H1 (cell line): ENCODE data around the gene CEP170. TPM values are rescaled to one million over a fixed set of nuclear protein-coding genes. Genes with fewer than 3 reads are reported as not detected.

Source experiments
- CTCF ChIA-PET: fragments of 300-600 bp; sonication (Branson Sonifier 250); formaldehyde crosslinking; loops from one replicate; lab custom pipeline; 2021; ENCODE audit not compliant: partially characterized antibody; lab: Charles Lee
- POLR2A ChIA-PET: fragments of 300-600 bp; sonication (Branson Sonifier 250); formaldehyde crosslinking; loops from one replicate; lab custom pipeline; 2021; ENCODE audit warnings: inconsistent platforms; ENCODE audit not compliant: partially characterized antibody; lab: Charles Lee
- DNase-seq, 2 experiments: peaks; one replicate each; pipeline versions ENCODE4 v3.0.0 to v3.0.0-alpha.2; 2010 to 2022; ENCODE audit warnings: low spot score in 2 of 2, low read depth in 1 of 2, mixed read lengths in 1 of 2
- FAIRE-seq: peaks from 2 replicates; lab custom pipeline; 2011; peaks lifted over from hg19 to GRCh38; lab: Jason Lieb, UNC
- H2AFZ ChIP-seq: 2 replicates; pipeline ENCODE4 v1.8.1; 2012; ENCODE audit warnings: low read length, inconsistent platforms
- H2AK5ac ChIP-seq: 2 replicates; pipeline ENCODE4 v1.6.1; 2013; ENCODE audit warnings: low read depth, low read length
- H2BK120ac ChIP-seq: replicated peaks from 2 replicates; pipeline ENCODE3; 2013; ENCODE audit warnings: low read depth, low read length, inconsistent platforms
- H2BK12ac ChIP-seq: 2 replicates; pipeline ENCODE4 v1.6.1; 2013; ENCODE audit warnings: low read depth, low read length
- H2BK15ac ChIP-seq: 2 replicates; pipeline ENCODE4 v1.6.1; 2013; ENCODE audit warnings: low read length
- H2BK20ac ChIP-seq: 2 replicates; pipeline ENCODE4 v1.6.1; 2013; ENCODE audit warnings: low read length
- H2BK5ac ChIP-seq: 2 replicates; pipeline ENCODE4 v1.6.1; 2013; ENCODE audit warnings: low read depth, low read length
- H3K14ac ChIP-seq: 2 replicates; pipeline ENCODE4 v1.6.1; 2013; ENCODE audit warnings: inconsistent platforms; ENCODE audit not compliant: insufficient read length
- H3K18ac ChIP-seq: 2 replicates; pipeline ENCODE4 v1.6.1; 2013; ENCODE audit warnings: low read length; ENCODE audit errors: extremely low read depth
- H3K23ac ChIP-seq: 2 replicates; pipeline ENCODE4 v1.6.1; 2013; ENCODE audit warnings: inconsistent platforms; ENCODE audit not compliant: insufficient read length
- H3K23me2 ChIP-seq: 2 replicates; pipeline ENCODE4 v1.6.1; 2013; ENCODE audit warnings: low read depth, low read length
- H3K27ac ChIP-seq: 2 replicates; pipeline ENCODE4 v1.6.1; 2011; ENCODE audit warnings: low read depth, low read length, inconsistent platforms
- H3K27me3 ChIP-seq, 4 experiments: replicated peaks in 1 of 4; 1 replicate in 1 of 4; 2 replicates in 3 of 4; pipeline versions ENCODE4 v1.6.1 to v1.8.1; 2011 to 2013; ENCODE audit warnings: low read length in 3 of 4, mild to moderate bottlenecking in 3 of 4, inconsistent platforms in 2 of 4, mixed read lengths in 2 of 4, moderate library complexity in 1 of 4; ENCODE audit not compliant: control insufficient read depth in 3 of 4, insufficient read depth in 3 of 4; ENCODE audit errors: extremely low read depth in 1 of 4
- H3K36me3 ChIP-seq, 4 experiments: 2 replicates each; pipeline versions ENCODE4 v1.6.1 to v1.8.1; 2011 to 2013; ENCODE audit warnings: mild to moderate bottlenecking in 4 of 4, low read length in 3 of 4, moderate library complexity in 2 of 4, control low read depth in 1 of 4, inconsistent platforms in 1 of 4; ENCODE audit not compliant: insufficient read depth in 4 of 4, control insufficient read depth in 2 of 4
- H3K4ac ChIP-seq: replicated peaks from 2 replicates; pipeline ENCODE3; 2013; ENCODE audit warnings: low read length, low read depth, mixed read lengths, inconsistent platforms; ENCODE audit not compliant: insufficient read length
- H3K4me1 ChIP-seq, 4 experiments: replicated peaks in 1 of 4; 1 replicate in 1 of 4; 2 replicates in 3 of 4; pipeline versions ENCODE4 v1.6.1 to v1.8.1; 2011 to 2013; ENCODE audit warnings: low read length in 3 of 4, inconsistent platforms in 2 of 4, mixed read lengths in 1 of 4; ENCODE audit not compliant: insufficient read depth in 4 of 4, control insufficient read depth in 3 of 4
- H3K4me2 ChIP-seq, 2 experiments: 2 replicates each; pipeline versions ENCODE4 v1.6.1 to v1.8.1; 2011 to 2013; ENCODE audit warnings: low read depth in 2 of 2, low read length in 2 of 2, control low read depth in 1 of 2, inconsistent platforms in 1 of 2, mild to moderate bottlenecking in 1 of 2; ENCODE audit not compliant: insufficient read depth in 1 of 2
- H3K4me3 ChIP-seq, 4 experiments: fragments of 200-600, 300-600 bp in 1 of 4; sonication (generic), shearing (Covaris generic), sonication (Bioruptor Twin) in 1 of 4; 2 replicates each; pipeline versions ENCODE4 v1.5.1 to v1.8.1; 2011 to 2016; ENCODE audit warnings: low read length in 4 of 4, low read depth in 3 of 4, control low read depth in 2 of 4, inconsistent platforms in 2 of 4, mild to moderate bottlenecking in 2 of 4, mixed read lengths in 1 of 4, moderate library complexity in 1 of 4; ENCODE audit not compliant: insufficient read depth in 2 of 4; ENCODE audit errors: extremely low read depth in 1 of 4
- H3K56ac ChIP-seq: replicated peaks from 2 replicates; pipeline ENCODE3; 2013; ENCODE audit warnings: low read depth, mild to moderate bottlenecking, mixed read lengths, low read length, inconsistent platforms; ENCODE audit not compliant: insufficient read length
- H3K79me1 ChIP-seq: 2 replicates; pipeline ENCODE4 v1.6.1; 2013; ENCODE audit warnings: low read depth, low read length, control low read depth
- H3K79me2 ChIP-seq, 2 experiments: 2 replicates each; pipeline versions ENCODE4 v1.6.1 to v1.8.1; 2012 to 2013; ENCODE audit warnings: low read length in 2 of 2, mild to moderate bottlenecking in 2 of 2, inconsistent platforms in 1 of 2; ENCODE audit not compliant: insufficient read depth in 2 of 2, control insufficient read depth in 1 of 2
- H3K9ac ChIP-seq, 4 experiments: replicated peaks in 1 of 4; 1 replicate in 1 of 4; 2 replicates in 3 of 4; pipeline versions ENCODE4 v1.6.1 to v1.8.1; 2011 to 2013; ENCODE audit warnings: low read depth in 3 of 4, low read length in 3 of 4, control low read depth in 2 of 4, mild to moderate bottlenecking in 2 of 4, moderate library complexity in 2 of 4, inconsistent platforms in 1 of 4; ENCODE audit errors: extremely low read depth in 1 of 4
- H3K9me3 ChIP-seq, 2 experiments: 2 replicates each; pipeline versions ENCODE4 v1.6.1 to v1.8.1; 2012 to 2013; ENCODE audit warnings: mild to moderate bottlenecking in 2 of 2, moderate library complexity in 2 of 2, control low read depth in 1 of 2, inconsistent platforms in 1 of 2, low read depth in 1 of 2, low read length in 1 of 2, mixed read lengths in 1 of 2; ENCODE audit not compliant: insufficient read depth in 2 of 2
- H4K20me1 ChIP-seq, 2 experiments: replicated peaks in 1 of 2; 2 replicates each; pipeline versions ENCODE3 to v1.8.1; 2011 to 2013; ENCODE audit warnings: inconsistent platforms in 2 of 2, low read length in 2 of 2, mild to moderate bottlenecking in 1 of 2; ENCODE audit not compliant: insufficient read depth in 2 of 2, control insufficient read depth in 1 of 2
- H4K5ac ChIP-seq: 2 replicates; pipeline ENCODE4 v1.6.1; 2013; ENCODE audit warnings: low read length, low read depth, mixed read lengths, inconsistent platforms; ENCODE audit not compliant: insufficient read length
- H4K8ac ChIP-seq: 2 replicates; pipeline ENCODE4 v1.8.0; 2013; ENCODE audit warnings: mild to moderate bottlenecking, moderate library complexity, low read length, inconsistent platforms; ENCODE audit not compliant: insufficient read depth; ENCODE audit errors: extremely low read depth
- H4K91ac ChIP-seq: replicated peaks from 2 replicates; pipeline ENCODE3; 2013; ENCODE audit warnings: low read length, mixed read lengths, inconsistent platforms; ENCODE audit not compliant: insufficient read length
- EP300 ChIP-seq, 2 experiments: IDR thresholded peaks; 1 replicate in 1 of 2; 2 replicates in 1 of 2; pipeline ENCODE4 v1.6.1; 2011 to 2012; ENCODE audit warnings: low read depth in 2 of 2, low read length in 2 of 2, mild to moderate bottlenecking in 2 of 2, borderline replicate concordance in 1 of 2, inconsistent platforms in 1 of 2, moderate library complexity in 1 of 2
- KDM1A ChIP-seq: fragments of 200-600, 300-600 bp; sonication (generic); IDR thresholded peaks from 2 replicates; pipeline ENCODE4 v1.7.1; 2016; ENCODE audit warnings: mild to moderate bottlenecking, low read length, borderline replicate concordance
- KDM5A ChIP-seq: fragments of 200-600 bp; IDR thresholded peaks from 2 replicates; pipeline ENCODE4 v1.7.1; 2012; ENCODE audit warnings: mild to moderate bottlenecking, low read length, inconsistent platforms, mixed read lengths
- NANOG ChIP-seq: IDR thresholded peaks from 2 replicates; pipeline ENCODE4 v1.6.1; 2011; ENCODE audit warnings: low read length, low read depth, mild to moderate bottlenecking, inconsistent platforms; ENCODE audit not compliant: insufficient read depth, poor library complexity, severe bottlenecking
- NRF1 ChIP-seq: IDR thresholded peaks from 2 replicates; pipeline ENCODE4 v1.6.1; 2011; ENCODE audit warnings: mild to moderate bottlenecking, low read depth, low read length, improper control_type of control experiment
- POLR2A ChIP-seq, 2 experiments: IDR thresholded peaks; 1 replicate in 1 of 2; 2 replicates in 1 of 2; pipeline ENCODE4 v1.6.1; 2011; ENCODE audit warnings: low read depth in 2 of 2, low read length in 2 of 2, mild to moderate bottlenecking in 2 of 2; ENCODE audit errors: control extremely low read depth in 1 of 2
- RXRA ChIP-seq: IDR thresholded peaks from 2 replicates; pipeline ENCODE4 v1.6.1; 2011; ENCODE audit warnings: low read depth, mild to moderate bottlenecking, low read length, moderate library complexity; ENCODE audit not compliant: insufficient read depth
- SAP30 ChIP-seq: fragments of 300-600 bp; sonication (generic); IDR thresholded peaks from 2 replicates; pipeline ENCODE4 v1.7.1; 2012; ENCODE audit warnings: low read length, moderate library complexity, mild to moderate bottlenecking, inconsistent platforms; ENCODE audit not compliant: insufficient read depth, insufficient replicate concordance
- SP1 ChIP-seq: IDR thresholded peaks from 2 replicates; pipeline ENCODE4 v1.6.1; 2011; ENCODE audit warnings: low read depth, low read length
- TCF12 ChIP-seq: IDR thresholded peaks from 2 replicates; pipeline ENCODE4 v1.6.1; 2011; ENCODE audit warnings: low read depth, mild to moderate bottlenecking, low read length
- YY1 ChIP-seq: IDR thresholded peaks from 2 replicates; pipeline ENCODE4 v1.6.1; 2011; ENCODE audit warnings: low read depth, mild to moderate bottlenecking, low read length
- ZNF274 ChIP-seq: IDR thresholded peaks from 2 replicates; pipeline ENCODE4 v1.7.0; 2012; ENCODE audit warnings: low read length, borderline replicate concordance; ENCODE audit errors: extremely low read depth
- WGBS, 2 experiments: shearing (Covaris generic) in 1 of 2; methylation state at CpG; one replicate each; pipeline versions ENCODE4 v1.1.6 to v1.1.7; 2013 to 2015; ENCODE audit warnings: low lambda C conversion rate in 2 of 2, mixed read lengths in 2 of 2, inconsistent platforms in 1 of 2, low coverage in 1 of 2, missing lambda C conversion rate in 1 of 2; ENCODE audit not compliant: insufficient replicate concordance in 2 of 2, insufficient coverage in 1 of 2, insufficient read length in 1 of 2; ENCODE audit errors: extremely low coverage in 1 of 2, missing lambda C conversion rate in 1 of 2; 5-methylcytosine and 5-hydroxymethylcytosine counted together
- polyA plus RNA-seq, 7 experiments: library from polyadenylated mRNA; depleted of rRNA in 3 of 7; stranded (reverse) in 5 of 7; unstranded in 2 of 7; fragments of >200 nt in 5 of 7; fragments of 200-250 nt in 2 of 7; gene quantifications; 1 replicate in 5 of 7; 2 replicates in 1 of 7; 4 replicates in 1 of 7; pipeline versions ENCODE4 v1.2.1 to v1.2.3, GENCODE V29; 2011 to 2013; ENCODE audit warnings: missing spikeins in 2 of 7, mixed read lengths in 2 of 7
- total RNA-seq: library from RNA; stranded (reverse); fragmentation: NEBNext Ultra II Directional; extraction: Animal tissue kit (Norgen Biotek cat#: 25700); gene quantifications from 2 replicates; pipeline ENCODE4 v1.2.1, GENCODE V29; 2021

Gene CEP170
- total and polyA plus RNA-seq, 2 of the 8 experiments (the other 6 are each of a cell fraction or from before 2014, with no cell fraction given) = 33.1 to 97.2 TPM

- Histone ChIP-seq H3K36me3 (no peaks in the 10 kb centered on the region), H3K79me2 (no peaks in the 10 kb centered on the region), H3K27ac (no peak overlapping the region), H3K14ac (no peak overlapping the region), H3K9ac (no peak overlapping the region), H3K4me3 (no peak overlapping the region), H3K4me2 (no peak overlapping the region), H3K18ac (no peak overlapping the region), H2AK5ac (no peak overlapping the region), H3K56ac (no peak overlapping the region), H2BK15ac (no peak overlapping the region), H2AFZ (no peak overlapping the region), H2BK20ac (no peak overlapping the region), H3K23ac (no peak overlapping the region), H4K91ac (no peak overlapping the region), H2BK12ac (no peak overlapping the region), H3K9me3 (no peaks in the 10 kb centered on the region), H4K5ac (no peak overlapping the region), H4K8ac (no peak overlapping the region), H2BK120ac (no peak overlapping the region), H3K4me1 (peaks cover 0 to 3% (median 0%) of the 10 kb centered on the region in 4 experiments; a peak in 1 of 7 replicates), H3K79me1 (no peaks in the 10 kb centered on the region), H3K27me3 (no peaks in the 10 kb centered on the region), H4K20me1 (no peaks in the 10 kb centered on the region), H3K23me2 (no peaks in the 10 kb centered on the region), H3K4ac (no peak overlapping the region), H2BK5ac (no peak overlapping the region)
- ChIA-PET POLR2A (interaction anchor here (0.8 kb wide), 1 partner anchor 437 kb away, joined by 3 read pairs; no protein-coding TSS in a partner anchor), CTCF (no interaction called here)
- 77% methylated on average over 3 of the region's 3 CpGs; no CpG with 5 or more reads in 1 of the 2 experiments for WGBS, 2 experiments
- no peak for FAIRE-seq
- no peak for DNase-seq
- TF ChIP-seq KDM1A (no peak), NRF1 (no peak), TCF12 (no peak), POLR2A (IDR thresholded peaks at IDR 0.05; ENCODE audit: control extremely low read depth in 1 of 2, low read depth in 2 of 2, low read length in 2 of 2) (no peak), NANOG (no peak), SAP30 (no peak), YY1 (no peak), KDM5A (no peak), ZNF274 (no peak), RXRA (no peak), EP300 (IDR thresholded peaks at IDR 0.05; ENCODE audit: borderline replicate concordance in 1 of 2, low read depth in 2 of 2, low read length in 2 of 2) (no peak), SP1 (no peak)
These were observed 25.6 kb upstream of the CEP170 start for GRCh38 chr1:243280571-243281129.
